ENCODE results near the gene USHBP1. TPM values are rescaled to one million over a fixed set of nuclear protein-coding genes. Genes with fewer than 3 reads are reported as not detected.

Gene USHBP1
- 7.6 TPM for total RNA-seq
- long read RNA-seq, partial matches to known transcripts: 3 of 8 reads
- long read RNA-seq, other reads (novel, unspliced or antisense): 1 of 8 reads

- no peak for ATAC-seq
- intact Hi-C loops (cut with DNase I): no loop called here
- DNase-seq (ENCODE audit: missing footprints): no peak
Observed at GRCh38 chr19:17264641-17264979, at the start of gene USHBP1. Gene USHBP1 (minus strand): TSS chr19:17264745. CDS start chr19:17264299, 446 bp downstream.

DNA sequence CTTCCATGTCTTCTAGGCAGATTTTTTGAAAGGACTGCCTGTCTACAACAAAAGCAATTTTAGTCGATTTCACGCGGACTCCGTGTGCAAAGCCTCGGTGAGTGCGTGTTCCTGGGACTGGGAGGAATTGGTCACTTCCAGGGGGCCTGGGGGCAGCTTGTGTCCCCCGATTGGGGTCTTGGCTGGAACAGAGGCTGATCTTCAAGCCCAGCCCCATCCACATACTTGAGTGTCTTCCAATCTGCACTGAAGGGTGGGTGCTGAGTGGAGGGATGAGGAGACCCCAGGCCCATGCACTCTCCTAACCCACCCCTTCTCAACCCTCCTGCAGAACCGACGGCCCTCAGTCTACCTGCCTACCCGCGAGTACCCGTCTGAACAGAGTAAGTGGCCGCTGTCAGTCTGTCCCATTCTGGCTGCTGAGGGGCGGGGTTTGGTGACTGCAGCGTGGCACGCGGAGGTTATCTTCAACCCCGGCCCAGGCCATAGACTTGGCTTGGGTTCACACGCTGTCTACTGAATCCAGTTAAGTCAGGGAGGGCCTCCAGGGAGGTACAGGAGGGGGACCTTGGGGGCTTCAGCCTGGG, 49.6 kb upstream of the USHBP1 start:
- DNase-seq (ENCODE audit: missing footprints) (no peak), ATAC-seq (no peak)
- intact Hi-C loops (cut with DNase I): no loop called here

- no peak for ATAC-seq
- intact Hi-C loops (cut with DNase I): no loop called here
Observed at GRCh38 chr19:17312189-17313113, 47.9 kb upstream of the USHBP1 start.

DNA sequence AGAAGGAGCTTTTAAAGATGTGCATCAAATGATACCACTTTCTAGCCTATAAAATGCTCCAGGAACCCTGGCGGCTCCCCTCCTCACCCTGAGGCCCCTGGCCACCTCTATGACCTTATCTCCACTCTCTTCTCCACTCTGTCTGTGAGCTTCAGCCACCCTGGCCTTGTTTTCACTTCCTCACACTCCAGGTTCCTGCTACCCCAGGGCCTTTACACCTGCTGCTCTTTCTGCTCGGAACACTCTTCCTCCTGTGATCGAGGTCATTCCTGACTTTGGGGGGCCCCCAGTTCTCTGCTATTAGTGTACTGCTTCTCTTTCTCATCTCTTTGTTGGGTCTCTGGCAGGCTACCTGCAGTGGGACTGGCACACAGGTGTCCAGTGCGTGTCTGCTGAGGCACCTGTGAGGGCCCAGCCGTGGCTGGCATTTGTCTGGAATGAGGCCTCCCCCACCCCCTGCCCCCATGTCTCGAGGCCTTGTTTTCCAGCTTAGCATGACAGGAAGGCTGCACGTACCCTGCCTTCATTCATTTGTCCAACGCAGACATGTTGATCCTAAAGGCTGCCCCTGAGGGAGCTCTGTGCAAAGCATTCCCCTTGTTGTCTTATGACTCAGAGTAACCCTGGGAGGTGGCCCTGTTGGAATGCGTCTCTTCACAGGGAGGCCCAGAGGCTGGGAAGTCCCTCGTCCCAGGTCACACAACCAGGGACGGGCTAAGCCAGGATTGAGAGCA, 47.1 kb upstream of the USHBP1 start:
- ATAC-seq (no peak), DNase-seq (ENCODE audit: missing footprints) (peak; percentile 15)
- intact Hi-C loops (cut with DNase I): no loop called here

More at GRCh38 chr19:17312189-17313113, 47.9 kb upstream of the USHBP1 start:
- DNase-seq (ENCODE audit: missing footprints): peak; percentile 37

DNA sequence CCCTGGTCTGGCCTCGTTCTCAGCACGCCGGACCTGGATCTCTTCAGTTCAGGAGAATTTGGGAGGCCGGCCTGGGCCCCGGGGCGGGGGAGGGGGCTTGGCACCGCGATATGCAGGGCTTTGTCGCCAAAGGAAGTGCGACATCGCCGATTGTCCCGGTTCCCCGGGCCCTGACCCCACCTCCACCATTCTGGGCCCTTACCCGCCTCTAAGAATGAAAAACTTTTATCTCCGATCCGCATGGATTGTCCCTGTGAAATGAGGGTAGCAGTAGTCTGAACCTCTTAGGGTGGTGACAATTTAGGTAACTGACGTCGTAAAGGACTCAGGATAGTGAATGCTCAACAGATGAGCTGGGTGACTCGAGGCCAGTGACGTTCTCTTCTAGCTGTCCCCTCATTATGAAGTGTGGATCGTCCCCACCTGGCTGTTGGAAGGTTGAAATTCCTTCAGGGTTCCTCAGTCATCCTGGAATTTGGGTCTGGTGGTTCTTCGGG, 45.5 kb upstream of the USHBP1 start:
- DNase-seq (ENCODE audit: missing footprints) (no peak), ATAC-seq (no peak)
- intact Hi-C loops (cut with DNase I): no loop called here

DNA sequence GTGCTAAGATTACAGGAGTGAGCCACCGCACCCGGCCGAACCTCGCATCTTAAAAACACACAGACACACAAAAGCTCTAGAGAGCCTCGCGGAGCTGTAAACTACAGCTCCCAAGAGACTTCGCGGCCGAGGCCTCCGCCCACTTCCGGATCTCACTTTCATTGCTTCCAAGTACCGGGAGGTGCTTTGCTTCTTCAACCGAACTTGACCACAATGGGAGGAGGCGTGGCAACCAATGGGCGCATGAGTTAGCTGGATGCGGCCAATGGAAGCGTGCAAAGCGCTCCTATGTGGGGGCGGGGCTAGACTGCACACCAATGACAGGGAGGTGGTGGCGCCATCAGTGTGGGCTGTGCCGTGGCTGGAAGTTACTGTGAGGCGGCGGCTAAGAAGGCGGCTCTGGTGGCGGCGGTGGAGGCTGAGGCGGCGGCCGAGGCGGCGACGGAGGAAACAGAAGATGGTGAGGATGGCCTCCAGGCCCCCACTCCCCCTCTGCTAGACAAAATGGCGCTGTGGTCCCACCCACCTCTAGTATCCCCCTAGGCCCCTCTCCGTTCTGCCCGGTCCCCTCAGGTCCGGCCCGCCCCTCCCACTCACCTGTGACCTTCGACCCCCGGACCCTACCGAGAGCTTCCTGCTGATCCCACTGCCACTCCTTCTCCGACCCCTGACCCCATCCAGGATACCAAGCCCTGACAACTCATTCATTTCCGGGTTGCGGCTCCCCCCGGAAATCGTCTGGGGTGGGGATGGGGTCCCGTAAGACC, 44.8 kb upstream of the USHBP1 start, which contains the start of gene DDA1:
DDA1 (plus strand) TSS at position 366 of the 767 bp plus-strand sequence; CDS start at position 458, 92 bp downstream.
- DNase-seq (ENCODE audit: missing footprints): peak; percentile 99
- intact Hi-C loops (cut with DNase I): no loop called here

GRCh38 chr19:17307876-17308377, 43.4 kb upstream of the USHBP1 start:
- intact Hi-C loops (cut with DNase I): no loop called here
- DNase-seq (ENCODE audit: missing footprints) (no peak), ATAC-seq (no peak)

More for the DNA sequence above, 44.8 kb upstream of the USHBP1 start, which contains the start of gene DDA1:
- ATAC-seq: peak; percentile 89

GRCh38 chr19:17306285-17306714, 41.8 kb upstream of the USHBP1 start:
- intact Hi-C loops (cut with DNase I): no loop called here
- ATAC-seq (no peak), DNase-seq (ENCODE audit: missing footprints) (no peak)

GRCh38 chr19:17305517-17306284, 41.2 kb upstream of the USHBP1 start, which contains the start of gene MRPL34:
Gene MRPL34 (plus strand): TSS chr19:17305872. CDS start chr19:17305893, 21 bp downstream.
- ATAC-seq (peak; percentile 68), DNase-seq (ENCODE audit: missing footprints) (peak; percentile 96)
- intact Hi-C loops (cut with DNase I): loop anchor here (1.0 to 2.0 kb wide), 2 partner anchors 31 to 38 kb away; partner anchors contain the start of genes BABAM1 and GTPBP3

- intact Hi-C loops (cut with DNase I): loop anchor here (1.0 to 2.0 kb wide), 2 partner anchors 32 to 38 kb away; partner anchors contain the start of genes BABAM1 and GTPBP3
- no peak for DNase-seq (ENCODE audit: missing footprints)
- no peak for ATAC-seq
Observed at GRCh38 chr19:17305216-17305516, 40.6 kb upstream of the USHBP1 start.

DNA sequence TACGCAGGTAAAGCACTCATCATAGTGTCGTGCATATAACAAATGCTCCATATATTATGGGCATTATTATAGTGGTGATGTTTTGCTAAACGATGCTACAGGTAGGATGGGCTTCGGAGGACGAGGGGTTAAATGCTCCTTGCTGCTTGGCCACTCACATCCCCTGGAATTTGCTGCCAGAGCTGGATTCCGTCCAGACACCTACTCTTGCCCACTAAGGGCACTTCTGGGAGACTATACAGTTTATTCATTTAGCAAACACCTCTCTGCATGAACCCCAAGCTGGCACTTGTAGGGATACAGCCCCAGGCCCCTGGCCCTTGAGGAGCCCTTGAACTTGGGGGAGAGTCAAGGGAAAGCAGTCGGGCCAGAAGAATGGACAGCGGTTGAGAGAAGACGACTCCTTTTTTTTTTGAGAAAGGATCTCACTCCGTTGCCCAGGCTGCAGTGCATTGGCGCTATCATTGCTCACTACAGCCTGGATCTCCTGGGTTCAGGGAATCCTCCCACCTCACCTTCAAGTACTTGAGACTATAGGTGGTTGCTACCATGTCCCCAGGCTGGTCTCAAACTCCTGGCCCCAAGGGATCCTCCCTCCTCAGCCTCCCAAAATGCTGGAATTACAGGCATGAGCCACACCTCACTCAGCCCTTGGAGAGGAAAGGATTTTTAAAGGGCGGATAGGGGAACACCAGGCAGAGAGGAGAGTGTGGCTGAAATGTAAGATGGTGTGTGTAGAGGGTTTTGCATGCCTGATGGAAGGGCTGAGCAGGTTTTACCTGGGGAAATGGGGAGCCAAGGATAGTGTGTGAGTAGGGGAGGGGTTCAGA, 40.1 kb upstream of the USHBP1 start:
- no peak for DNase-seq (ENCODE audit: missing footprints)
- ATAC-seq: no peak
- intact Hi-C loops (cut with DNase I): loop anchor here (1.0 to 2.0 kb wide), 2 partner anchors 32 to 37 kb away; partner anchors contain the start of genes BABAM1 and GTPBP3

DNA sequence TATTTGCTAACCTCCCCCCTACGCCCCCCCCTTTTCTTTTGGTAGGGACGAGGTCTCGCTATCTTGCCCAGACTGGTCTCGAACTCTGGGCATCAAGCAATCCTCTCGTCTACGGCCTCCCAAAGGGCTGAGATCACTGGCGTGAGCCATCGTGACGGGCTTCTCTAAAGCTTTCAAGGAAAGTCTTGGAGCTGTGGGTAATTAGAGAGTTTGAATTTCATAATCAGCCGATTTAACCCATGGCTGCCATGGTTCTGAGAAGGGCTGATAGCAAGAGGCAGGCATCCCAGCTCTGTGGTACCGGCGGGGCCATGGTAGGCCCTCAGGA, 39.4 kb upstream of the USHBP1 start:
- DNase-seq (ENCODE audit: missing footprints): no peak
- ATAC-seq: no peak
- intact Hi-C loops (cut with DNase I): loop anchor here (2.0 kb wide), 1 partner anchor 33 kb away; the partner anchor contains the start of gene GTPBP3

- DNase-seq (ENCODE audit: missing footprints): peak; percentile 97
- intact Hi-C loops (cut with DNase I): no loop called here
- ATAC-seq: peak; percentile 86
Observed at GRCh38 chr19:17303167-17303939, 38.8 kb upstream of the USHBP1 start, which contains the start of gene ABHD8. Gene ABHD8 (minus strand): TSS chr19:17303425. CDS start chr19:17301616, 1,809 bp downstream.

- ATAC-seq (no peak), DNase-seq (ENCODE audit: missing footprints) (no peak)
- intact Hi-C loops (cut with DNase I): no loop called here
Observed at GRCh38 chr19:17302391-17303166, 38.0 kb upstream of the USHBP1 start.
